DND-41 (cell line): ENCODE measurements around the gene TRAPPC14.
"Not testable (repeated sequence)": the region's sequence is repeated elsewhere in the genome, so short reads cannot be mapped to it uniquely, and the experiment has no call there.

Experiments
- EZH2 ChIP-seq: IDR thresholded peaks from 3 replicates; pipeline ENCODE4 v1.6.1; 2012; ENCODE audit warnings: borderline replicate concordance, low read depth, mild to moderate bottlenecking, moderate library complexity, low read length, inconsistent platforms; ENCODE audit not compliant: severe bottlenecking
- TF ChIP-seq, protein P1 (sequence below): IDR thresholded peaks from 2 replicates; pipeline ENCODE4 v1.5.1; 2012; ENCODE audit warnings: borderline replicate concordance, low read length, moderate library complexity, mild to moderate bottlenecking; ENCODE audit not compliant: poor library complexity, severe bottlenecking; ENCODE audit errors: extremely low read depth

DNA sequence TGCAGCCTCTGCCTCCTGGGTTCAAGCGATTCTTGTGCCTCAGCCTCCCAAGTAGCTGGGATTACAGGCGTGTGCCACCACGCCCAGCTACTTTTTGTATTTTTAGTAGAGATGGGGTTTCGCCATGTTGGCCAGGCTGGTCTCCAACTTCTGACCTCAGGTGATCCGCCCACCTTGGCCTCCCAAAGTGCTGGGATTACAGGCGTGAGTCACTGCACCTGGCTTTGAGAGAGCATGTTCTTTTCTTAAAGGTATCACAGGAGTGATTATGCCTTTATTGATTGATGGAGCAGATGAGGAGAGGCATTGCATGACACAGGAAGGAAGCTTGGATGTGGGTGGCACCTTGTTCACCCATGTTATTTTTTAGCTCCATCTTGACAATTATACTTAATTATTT, 24.6 kb upstream of the TRAPPC14 start:
- TF ChIP-seq, protein P1, sequence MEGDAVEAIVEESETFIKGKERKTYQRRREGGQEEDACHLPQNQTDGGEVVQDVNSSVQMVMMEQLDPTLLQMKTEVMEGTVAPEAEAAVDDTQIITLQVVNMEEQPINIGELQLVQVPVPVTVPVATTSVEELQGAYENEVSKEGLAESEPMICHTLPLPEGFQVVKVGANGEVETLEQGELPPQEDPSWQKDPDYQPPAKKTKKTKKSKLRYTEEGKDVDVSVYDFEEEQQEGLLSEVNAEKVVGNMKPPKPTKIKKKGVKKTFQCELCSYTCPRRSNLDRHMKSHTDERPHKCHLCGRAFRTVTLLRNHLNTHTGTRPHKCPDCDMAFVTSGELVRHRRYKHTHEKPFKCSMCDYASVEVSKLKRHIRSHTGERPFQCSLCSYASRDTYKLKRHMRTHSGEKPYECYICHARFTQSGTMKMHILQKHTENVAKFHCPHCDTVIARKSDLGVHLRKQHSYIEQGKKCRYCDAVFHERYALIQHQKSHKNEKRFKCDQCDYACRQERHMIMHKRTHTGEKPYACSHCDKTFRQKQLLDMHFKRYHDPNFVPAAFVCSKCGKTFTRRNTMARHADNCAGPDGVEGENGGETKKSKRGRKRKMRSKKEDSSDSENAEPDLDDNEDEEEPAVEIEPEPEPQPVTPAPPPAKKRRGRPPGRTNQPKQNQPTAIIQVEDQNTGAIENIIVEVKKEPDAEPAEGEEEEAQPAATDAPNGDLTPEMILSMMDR, result not testable (repeated sequence)
- TF ChIP-seq EZH2, result not testable (repeated sequence)
